Large intestine (tissue), 3 donors: ENCODE results near the gene ARID4A. TPM values are rescaled to one million over a fixed set of nuclear protein-coding genes. Genes with fewer than 3 reads are reported as not detected.
A peak's percentile ranks its signal among the peaks of the same experiment; 100 is the strongest.

ENCODE experiments used
- DNase-seq, 2 donors: peaks; one replicate each; pipeline versions ENCODE4 v3.0.0 to v3.0.0-alpha.2; 2013
- H3K27ac ChIP-seq: one replicate; pipeline ENCODE4 v1.5.1; 2013; ENCODE audit warnings: low read length
- H3K27me3 ChIP-seq: 2 replicates; pipeline ENCODE4 v1.6.1; 2013; ENCODE audit warnings: low read length; ENCODE audit not compliant: control insufficient read depth, insufficient read depth
- H3K36me3 ChIP-seq: 2 replicates; pipeline ENCODE4 v1.6.1; 2013; ENCODE audit warnings: low read length; ENCODE audit not compliant: control insufficient read depth, insufficient read depth
- H3K4me1 ChIP-seq: one replicate; pipeline ENCODE4 v1.6.1; 2013; ENCODE audit warnings: low read length; ENCODE audit not compliant: control insufficient read depth, insufficient read depth
- H3K4me3 ChIP-seq: one replicate; pipeline ENCODE4 v1.5.1; 2013; ENCODE audit warnings: low read length
- H3K9me3 ChIP-seq: one replicate; pipeline ENCODE4 v1.6.1; 2013; ENCODE audit warnings: mild to moderate bottlenecking, low read depth, low read length, moderate library complexity; ENCODE audit not compliant: control insufficient read depth
- WGBS: methylation state at CpG from one replicate; pipeline ENCODE4 v1.1.5; 2013; ENCODE audit warnings: low lambda C conversion rate; ENCODE audit not compliant: insufficient coverage; 5-methylcytosine and 5-hydroxymethylcytosine counted together
- polyA plus RNA-seq: library from polyadenylated mRNA; unstranded; fragments of 120-200 nt; gene quantifications from one replicate; pipeline ENCODE4 v1.2.1, GENCODE V29; 2013

Gene ARID4A
- polyA plus RNA-seq, 1 donor, result 19.4 TPM

GRCh38 chr14:58276208-58276607 lies 22.1 kb upstream of the ARID4A start:
- Histone ChIP-seq H3K4me3 (no peak overlapping the region), H3K36me3 (peaks cover 43% of the 10 kb centered on the region), H3K27ac (no peak overlapping the region), H3K9me3 (no peaks in the 10 kb centered on the region), H3K27me3 (no peaks in the 10 kb centered on the region), H3K4me1 (peaks cover 19% of the 10 kb centered on the region)
- no CpG with 5 or more reads among the region's 1 CpG for WGBS
- DNase-seq, result no peak

DNA sequence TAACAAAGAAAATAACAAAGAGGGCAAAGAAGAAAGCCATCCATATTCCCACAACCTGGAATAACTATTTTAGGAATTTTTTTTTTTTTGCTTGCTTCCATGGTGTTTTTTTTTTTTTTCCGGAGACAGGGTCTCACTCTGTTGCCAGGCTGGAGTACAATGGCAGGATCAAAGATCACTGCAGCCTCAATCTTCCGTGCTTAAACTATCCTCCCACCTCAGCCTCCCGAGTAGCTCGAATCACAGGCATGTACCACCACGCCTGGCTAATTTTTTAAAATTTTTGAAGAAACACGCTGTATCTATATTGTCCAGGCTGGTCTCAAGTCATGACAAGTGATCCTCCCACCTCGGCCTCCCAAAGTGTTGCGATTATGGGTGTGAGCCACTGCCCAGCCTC lies 20.2 kb upstream of the ARID4A start:
- H3K27me3 ChIP-seq, result no peaks in the 10 kb centered on the region
- no peak overlapping the region for H3K4me3 ChIP-seq
- H3K27ac ChIP-seq, result no peak overlapping the region
- H3K36me3 ChIP-seq, result peaks cover 40% of the 10 kb centered on the region
- DNase-seq, result no peak
- no peaks in the 10 kb centered on the region for H3K9me3 ChIP-seq
- peaks cover 13% of the 10 kb centered on the region for H3K4me1 ChIP-seq
- WGBS, result no CpG with 5 or more reads among the region's 8 CpGs

GRCh38 chr14:58280954-58281787 lies 17.2 kb upstream of the ARID4A start:
- peak; percentile 30 to 60 for DNase-seq
- Histone ChIP-seq H3K4me1 (peaks cover 19% of the 10 kb centered on the region), H3K36me3 (peaks cover 45% of the 10 kb centered on the region), H3K27ac (peak overlapping the region; percentile 68), H3K4me3 (no peak overlapping the region), H3K9me3 (no peaks in the 10 kb centered on the region), H3K27me3 (no peaks in the 10 kb centered on the region)
- 43% methylated on average over 1 of the region's 4 CpGs for WGBS

- Histone ChIP-seq H3K9me3 (no peaks in the 10 kb centered on the region), H3K36me3 (peaks cover 51% of the 10 kb centered on the region), H3K27me3 (no peaks in the 10 kb centered on the region), H3K4me3 (no peak overlapping the region), H3K27ac (peak overlapping the region; percentile 68), H3K4me1 (peaks cover 19% of the 10 kb centered on the region)
- no CpG with 5 or more reads among the region's 3 CpGs for WGBS
- DNase-seq, result no peak
These were observed 16.4 kb upstream of the ARID4A start for GRCh38 chr14:58281969-58282368.

- Histone ChIP-seq H3K36me3 (peaks cover 52% of the 10 kb centered on the region), H3K27ac (peak overlapping the region; percentile 42), H3K27me3 (no peaks in the 10 kb centered on the region), H3K9me3 (no peaks in the 10 kb centered on the region), H3K4me1 (peaks cover 19% of the 10 kb centered on the region), H3K4me3 (no peak overlapping the region)
- 58% methylated on average over 3 of the region's 4 CpGs for WGBS
- no peak for DNase-seq
These were observed 15.3 kb upstream of the ARID4A start for GRCh38 chr14:58282925-58283593.

DNA sequence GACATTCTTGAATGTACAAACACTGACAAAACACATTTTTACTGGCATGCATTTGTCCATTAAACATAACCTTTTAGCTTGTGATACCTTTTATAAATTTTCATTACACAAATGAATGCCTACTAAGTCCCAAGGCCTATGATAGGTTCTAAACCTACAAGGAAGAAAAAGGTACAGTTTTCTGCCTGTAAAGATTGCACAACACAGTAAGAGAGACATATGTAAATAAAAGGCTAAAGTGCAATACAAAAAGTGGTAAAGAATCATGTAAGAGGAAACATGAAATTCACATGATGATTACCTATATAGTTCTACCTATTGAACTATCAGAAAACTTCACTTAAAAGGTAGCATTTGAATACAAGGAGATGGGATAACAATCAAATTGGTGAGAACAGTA lies 14.6 kb upstream of the ARID4A start:
- peak overlapping the region; percentile 43 for H3K27ac ChIP-seq
- no peaks in the 10 kb centered on the region for H3K27me3 ChIP-seq
- DNase-seq, result peak; percentile 9 to 63
- no peak overlapping the region for H3K4me3 ChIP-seq
- no peaks in the 10 kb centered on the region for H3K9me3 ChIP-seq
- H3K4me1 ChIP-seq, result peaks cover 19% of the 10 kb centered on the region
- H3K36me3 ChIP-seq, result peaks cover 53% of the 10 kb centered on the region

DNA sequence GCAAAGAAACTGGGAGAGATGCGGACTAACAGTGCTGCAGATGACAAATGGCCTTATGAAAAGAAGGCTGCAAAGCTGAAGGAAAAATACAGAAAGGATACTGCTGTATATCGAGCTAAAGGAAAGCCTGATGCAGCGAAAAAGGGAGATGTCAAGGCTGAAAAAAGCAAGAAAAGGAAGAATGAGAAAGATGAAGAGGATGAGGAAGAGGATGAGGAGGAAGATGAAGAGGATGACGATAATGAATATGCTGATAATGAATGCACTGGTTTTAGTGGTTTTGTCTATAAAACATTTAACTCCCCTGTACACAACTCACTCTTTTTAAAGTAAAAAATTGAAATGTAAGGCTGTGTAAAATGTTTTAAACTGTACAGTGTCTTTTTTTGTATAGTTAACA lies 13.2 kb upstream of the ARID4A start:
- peaks cover 19% of the 10 kb centered on the region for H3K4me1 ChIP-seq
- peaks cover 51% of the 10 kb centered on the region for H3K36me3 ChIP-seq
- no peak overlapping the region for H3K4me3 ChIP-seq

DNA sequence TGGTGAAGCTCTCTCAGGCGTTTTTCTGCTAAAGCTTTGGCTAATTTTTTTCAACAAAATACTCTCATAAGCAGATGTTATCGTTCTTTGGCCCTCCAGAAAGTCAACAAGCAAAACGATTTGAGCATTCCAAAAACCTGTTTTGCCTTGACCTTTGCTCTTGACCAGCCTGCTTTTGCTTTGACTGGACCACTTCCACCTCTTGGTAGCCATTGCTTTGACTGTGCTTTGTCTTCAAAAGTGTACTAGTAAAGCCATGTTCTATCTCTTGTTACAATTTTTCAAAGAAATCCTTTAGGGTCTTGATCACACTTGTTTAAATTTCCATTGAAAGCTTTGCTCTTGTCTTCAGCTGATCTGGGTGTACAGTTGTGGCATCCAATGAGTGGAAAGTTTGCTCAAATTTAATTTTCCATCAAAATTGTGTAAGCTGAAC lies 10.7 kb upstream of the ARID4A start:
- Histone ChIP-seq H3K36me3 (peaks cover 67% of the 10 kb centered on the region), H3K4me1 (peaks cover 9% of the 10 kb centered on the region)

More for the DNA sequence above, 13.2 kb upstream of the ARID4A start:
- no peak overlapping the region for H3K27ac ChIP-seq
- 97% methylated on average over 4 of the region's 4 CpGs for WGBS
- H3K9me3 ChIP-seq, result no peaks in the 10 kb centered on the region
- no peak for DNase-seq
- H3K27me3 ChIP-seq, result no peaks in the 10 kb centered on the region

DNA sequence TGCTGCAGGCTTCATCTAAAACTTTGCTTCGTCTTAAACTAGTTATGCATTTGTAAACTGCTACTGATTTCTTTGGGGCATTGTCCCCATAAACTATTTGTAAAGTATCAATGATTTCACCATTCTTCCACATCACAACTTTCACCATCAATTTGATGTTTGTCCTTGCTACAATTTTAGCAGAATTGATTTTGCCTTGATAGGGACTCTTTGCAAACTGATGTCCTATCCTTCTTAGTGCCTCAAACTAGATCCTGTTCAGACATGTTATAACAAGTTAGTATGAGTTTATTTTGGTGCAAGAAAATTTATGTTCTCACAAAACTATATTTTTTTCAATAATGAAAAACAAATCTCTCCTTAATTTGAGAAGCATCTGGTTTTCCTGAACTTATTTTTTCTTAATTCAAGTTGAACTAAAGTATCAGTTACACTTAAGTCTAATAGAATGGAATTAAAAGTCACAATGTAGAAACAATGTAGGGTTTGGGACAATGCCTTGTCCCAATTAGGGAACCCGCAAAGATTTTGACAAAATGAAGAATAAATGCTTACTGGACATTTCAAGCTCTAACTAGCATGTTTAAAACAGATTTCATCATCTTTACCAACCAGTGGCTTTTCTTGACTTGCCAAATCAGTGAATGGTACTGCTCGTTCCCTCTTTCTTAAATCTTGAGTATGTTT lies 10.1 kb upstream of the ARID4A start:
- no peak overlapping the region for H3K27ac ChIP-seq
- 100% methylated on average over 1 of the region's 3 CpGs for WGBS
- no peaks in the 10 kb centered on the region for H3K27me3 ChIP-seq
- H3K4me1 ChIP-seq, result peaks cover 5% of the 10 kb centered on the region
- no peak overlapping the region for H3K4me3 ChIP-seq
- peaks cover 63% of the 10 kb centered on the region for H3K36me3 ChIP-seq
- H3K9me3 ChIP-seq, result no peaks in the 10 kb centered on the region
- DNase-seq, result no peak

More for the DNA sequence above, 10.7 kb upstream of the ARID4A start:
- WGBS, result no CpG with 5 or more reads among the region's 3 CpGs
- DNase-seq, result no peak
- Histone ChIP-seq H3K4me3 (no peak overlapping the region), H3K27me3 (no peaks in the 10 kb centered on the region), H3K27ac (no peak overlapping the region), H3K9me3 (no peaks in the 10 kb centered on the region)

GRCh38 chr14:58291646-58292045 lies 6.7 kb upstream of the ARID4A start:
- Histone ChIP-seq H3K27ac (no peak overlapping the region), H3K4me3 (no peak overlapping the region), H3K27me3 (no peaks in the 10 kb centered on the region), H3K9me3 (no peaks in the 10 kb centered on the region), H3K36me3 (peaks cover 64% of the 10 kb centered on the region), H3K4me1 (no peaks in the 10 kb centered on the region)
- WGBS, result 89% methylated on average over 3 of the region's 5 CpGs
- no peak for DNase-seq
